AG09319 (cell line): ENCODE results near the gene FEN1.
A peak's percentile ranks its signal among the peaks of the same experiment; 100 is the strongest.

Source experiments
- DNase-seq: peaks from one replicate; pipeline ENCODE4 v3.0.0-alpha.2; 2010; ENCODE audit warnings: low read depth; ENCODE audit errors: extremely low read depth
- CTCF ChIP-seq: IDR thresholded peaks from 2 replicates; pipeline ENCODE4 v1.5.1; 2011; ENCODE audit warnings: low read depth, mild to moderate bottlenecking, inconsistent platforms, low read length, moderate library complexity

FEN1 gene

GRCh38 chr11:61792310-61793082 is at the start of gene FEN1, which contains the start of gene TMEM258:
Gene FEN1 (plus strand): TSS chr11:61792911. CDS start chr11:61795362, 2,451 bp downstream.
Gene TMEM258 (minus strand): TSS chr11:61792599. CDS start chr11:61792558, 41 bp downstream.
- peak; percentile 83 for DNase-seq
- no peak for TF ChIP-seq CTCF

GRCh38 chr11:61743486-61744095 is 49.1 kb upstream of the FEN1 start:
- no peak for DNase-seq
- TF ChIP-seq CTCF: no peak

GRCh38 chr11:61744181-61744580 is 48.5 kb upstream of the FEN1 start:
- no peak for DNase-seq

GRCh38 chr11:61744609-61745156 is 48.0 kb upstream of the FEN1 start:
- no peak for TF ChIP-seq CTCF
- DNase-seq: no peak

More at GRCh38 chr11:61744181-61744580, 48.5 kb upstream of the FEN1 start:
- TF ChIP-seq CTCF: no peak

- no peak for DNase-seq
Measured at GRCh38 chr11:61745781-61746441, 46.8 kb upstream of the FEN1 start.

GRCh38 chr11:61746442-61747191 is 46.1 kb upstream of the FEN1 start:
- DNase-seq: no peak
- no peak for TF ChIP-seq CTCF

More at GRCh38 chr11:61745781-61746441, 46.8 kb upstream of the FEN1 start:
- no peak for TF ChIP-seq CTCF
